ENCODE measurements around the gene OR7G3.

The OR7G3 gene

DNA sequence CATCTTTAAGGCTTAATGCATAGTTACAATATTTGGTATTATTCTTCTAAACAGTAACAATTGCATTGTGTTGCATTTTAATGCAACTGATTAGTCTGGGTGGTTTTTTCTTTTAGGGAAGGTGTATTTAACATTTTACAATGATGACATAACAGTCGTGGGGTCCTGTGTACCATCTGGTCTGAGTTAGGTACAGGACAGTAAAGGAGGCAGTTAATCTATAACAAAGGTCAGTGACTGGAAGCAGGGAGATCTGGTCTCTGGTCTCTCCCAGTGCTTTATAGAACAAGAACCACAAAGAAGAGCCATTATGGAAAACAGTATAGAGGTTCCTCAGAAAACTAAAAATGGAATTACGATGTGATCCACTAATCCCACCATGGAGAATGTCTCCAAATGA lies 16.8 kb downstream of the OR7G3 start:
- in situ Hi-C loops (cut with MboI; ENCODE audit: low sequenced_read_pairs): no loop called here

DNA sequence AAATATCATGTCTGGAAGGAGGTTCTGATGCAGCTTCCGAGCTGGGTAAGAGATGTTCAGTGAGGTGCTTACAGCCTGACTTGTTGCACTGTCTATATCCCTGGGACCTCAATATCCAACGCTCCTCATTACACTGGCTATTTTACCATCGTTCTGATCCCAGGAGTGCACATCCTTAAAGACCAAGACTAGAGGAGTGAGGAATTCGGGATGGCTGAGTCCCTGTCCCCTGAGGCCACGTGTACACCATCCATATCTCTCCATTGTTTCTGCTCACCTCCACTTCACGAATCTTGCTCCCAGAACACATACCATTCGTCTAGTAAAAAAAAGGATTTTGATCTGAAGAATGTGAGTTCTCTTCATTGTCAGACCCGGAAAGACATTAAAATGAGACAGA lies 19.4 kb downstream of the OR7G3 start, which contains the start of gene OR7G2:
Gene OR7G2 (minus strand): TSS at position 101 of the 400 bp plus-strand sequence. CDS start 4,232 bp downstream, outside the sequence.
- in situ Hi-C loops (cut with MboI; ENCODE audit: low sequenced_read_pairs): no loop called here

DNA sequence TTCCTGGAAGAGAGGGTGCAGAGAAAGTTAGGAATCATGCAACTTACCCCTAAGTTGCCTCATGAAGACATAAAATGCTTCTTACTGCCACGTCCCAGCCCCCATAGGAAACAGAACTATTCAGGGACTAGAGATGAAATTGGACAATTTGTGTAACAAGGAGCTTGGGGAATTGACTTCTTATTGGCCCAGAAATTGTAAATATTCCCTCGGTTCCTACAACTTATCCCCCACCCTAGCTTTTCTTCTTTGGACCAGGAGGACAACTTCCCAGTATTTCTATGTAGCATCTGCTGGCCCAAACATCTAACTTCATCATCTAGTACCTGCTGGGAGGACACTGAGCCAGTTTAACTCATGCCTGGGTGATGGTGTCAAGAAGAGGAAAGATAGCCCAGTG lies 40.0 kb downstream of the OR7G3 start, which contains the start of gene OR1M1:
Gene OR1M1 (plus strand): TSS at position 301 of the 400 bp plus-strand sequence. CDS start 6,184 bp downstream, outside the sequence.
- in situ Hi-C loops (cut with MboI; ENCODE audit: low sequenced_read_pairs): loop anchor here (25.0 kb wide), 1 partner anchor 474 kb away; the partner anchor contains the start of gene ADAMTS10

DNA sequence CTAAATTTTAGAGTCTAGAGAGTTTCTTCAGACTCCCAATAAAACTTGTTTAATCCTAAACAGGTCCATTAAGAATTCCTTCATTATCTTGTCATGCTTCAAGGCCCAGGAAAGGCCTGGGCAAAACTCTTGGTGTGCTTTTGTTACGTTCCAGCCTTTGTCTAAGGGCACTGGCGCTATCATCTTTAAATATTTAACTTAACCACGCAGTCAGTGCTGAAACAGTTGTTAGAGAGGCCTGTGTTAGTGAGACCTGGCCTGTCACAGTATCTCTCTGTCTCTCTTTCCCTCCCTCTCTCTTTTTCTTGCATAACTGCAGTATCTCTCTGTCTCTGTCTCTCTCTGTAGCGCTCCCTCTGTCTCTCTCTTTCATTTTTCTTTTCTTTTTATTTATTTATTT lies 48.1 kb downstream of the OR7G3 start:
- in situ Hi-C loops (cut with MboI; ENCODE audit: low sequenced_read_pairs): loop anchor here (25.0 kb wide), 1 partner anchor 466 kb away; the partner anchor contains the start of gene ADAMTS10

DNA sequence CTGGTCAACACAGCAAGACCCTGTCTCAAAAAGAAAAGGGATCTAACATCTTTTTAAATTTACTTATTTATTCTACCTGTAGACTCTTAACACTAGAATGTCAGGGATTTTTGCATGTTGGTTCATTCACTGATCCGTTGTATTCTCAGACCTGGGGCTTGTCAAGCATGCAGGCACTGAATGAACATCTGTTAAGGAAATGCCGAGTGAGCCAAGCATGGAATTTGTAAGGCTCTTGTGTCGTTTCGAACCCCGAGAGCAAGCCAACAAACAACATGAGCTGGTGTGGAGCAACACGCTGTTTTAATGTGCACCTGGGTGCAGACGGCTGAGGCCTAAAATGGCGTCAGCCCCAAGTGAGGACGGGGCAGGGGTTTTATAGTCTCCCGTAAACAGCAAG lies 49.8 kb downstream of the OR7G3 start:
- in situ Hi-C loops (cut with MboI; ENCODE audit: low sequenced_read_pairs): loop anchor here (25.0 kb wide), 1 partner anchor 465 kb away; the partner anchor contains the start of gene ADAMTS10
